HG02798 (cell line): ENCODE measurements around the gene POLR1H.
"Not testable (repeated sequence)": the region's sequence is repeated elsewhere in the genome, so short reads cannot be mapped to it uniquely, and the experiment has no call there.

ENCODE experiments used
- ATAC-seq: cut with Tn5 transposase; IDR thresholded peaks from one replicate; pipeline ENCODE4 v1.9.1; 2021; ENCODE audit warnings: mild to moderate bottlenecking; ENCODE audit not compliant: unreplicated experiment, poor library complexity

Gene POLR1H

GRCh38 chr6:30061092-30061857 is at the start of gene POLR1H:
Gene POLR1H, plus strand, starts transcription at chr6:30061265. Its CDS starts 260 bp downstream, at chr6:30061525.
- ATAC-seq = peak; percentile 95

- no peak for ATAC-seq
Observed at GRCh38 chr6:30013291-30013922, 47.7 kb upstream of the POLR1H start.

DNA sequence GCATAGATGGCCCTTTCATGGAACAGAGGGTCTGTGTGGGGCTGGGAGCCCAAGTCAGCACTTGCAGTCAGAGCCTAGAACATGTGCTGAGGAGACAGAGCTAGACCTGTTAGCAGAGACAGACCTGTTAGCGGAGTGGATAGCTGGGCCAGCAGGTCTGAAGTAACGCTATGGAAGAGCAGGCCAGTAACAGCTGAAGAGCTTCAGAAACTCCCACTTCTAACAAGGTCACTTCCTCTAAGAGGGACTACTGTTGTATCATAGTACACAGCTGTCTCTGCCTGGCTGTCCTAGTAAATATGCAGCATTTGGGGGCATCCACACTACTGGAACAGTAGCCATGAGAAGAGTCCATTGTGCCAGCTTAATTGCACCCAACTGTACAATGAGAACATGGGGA is 41.2 kb upstream of the POLR1H start:
- no peak for ATAC-seq

DNA sequence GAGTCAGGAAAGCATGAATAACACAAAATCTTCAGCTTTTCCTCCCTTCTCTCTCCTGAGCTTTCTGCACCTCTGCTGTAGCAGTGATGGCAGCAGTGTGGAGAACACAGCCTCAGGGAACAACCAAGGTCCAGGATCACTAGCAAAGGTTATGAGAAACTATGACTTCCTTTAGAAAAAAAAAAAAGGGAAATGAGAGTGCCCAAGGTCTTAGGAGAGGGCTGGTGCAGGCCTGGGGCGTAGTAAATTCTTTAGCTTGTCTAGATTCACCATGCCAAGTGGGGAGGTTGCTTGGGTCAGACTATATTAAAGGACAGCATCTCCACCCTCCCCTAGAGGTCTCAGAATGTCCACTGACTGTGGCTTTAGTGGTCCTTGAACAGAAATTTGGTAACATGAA is 40.4 kb upstream of the POLR1H start:
- ATAC-seq = no peak

DNA sequence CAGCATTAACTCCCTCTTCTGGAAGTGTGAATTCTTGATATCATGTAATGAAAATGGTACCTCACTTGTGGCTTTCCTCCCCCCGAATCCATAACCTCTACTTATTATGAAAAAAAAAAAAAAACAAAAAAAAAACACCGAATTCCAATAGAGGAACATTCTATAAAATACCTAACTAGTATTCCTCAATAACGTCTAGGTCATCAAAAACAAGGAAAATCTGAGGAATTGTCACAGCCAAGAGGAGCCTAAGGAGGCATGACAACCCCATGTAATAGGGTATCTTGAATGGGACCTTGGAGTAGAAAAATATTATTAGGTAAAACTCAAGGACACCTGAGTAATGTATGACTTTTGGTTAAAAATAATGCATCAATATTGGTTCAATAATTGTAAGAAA is 38.9 kb upstream of the POLR1H start:
- no peak for ATAC-seq

- ATAC-seq = not testable (repeated sequence)
Observed at GRCh38 chr6:30022712-30023111, 38.4 kb upstream of the POLR1H start.

- ATAC-seq = no peak
Observed at GRCh38 chr6:30025186-30025585, 35.9 kb upstream of the POLR1H start.

DNA sequence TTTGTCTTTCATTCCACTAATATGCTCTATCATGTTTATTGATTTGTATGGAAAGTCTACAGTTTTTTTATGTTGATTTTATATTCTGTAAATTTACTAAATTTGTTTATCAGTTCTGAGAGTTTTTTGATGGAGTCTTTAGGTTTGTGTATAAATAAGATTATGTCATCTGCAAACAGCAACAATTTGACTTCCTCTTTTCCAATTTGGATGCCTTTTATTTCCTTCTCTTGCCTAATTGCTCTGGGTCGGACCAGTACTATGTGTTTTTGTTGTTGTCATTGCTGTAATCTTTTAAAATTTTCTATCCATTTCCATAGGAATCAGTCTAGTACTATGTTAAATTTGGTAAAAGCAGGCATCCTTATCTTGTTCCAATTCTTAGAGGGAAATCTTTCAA is 31.5 kb upstream of the POLR1H start:
- no peak for ATAC-seq

DNA sequence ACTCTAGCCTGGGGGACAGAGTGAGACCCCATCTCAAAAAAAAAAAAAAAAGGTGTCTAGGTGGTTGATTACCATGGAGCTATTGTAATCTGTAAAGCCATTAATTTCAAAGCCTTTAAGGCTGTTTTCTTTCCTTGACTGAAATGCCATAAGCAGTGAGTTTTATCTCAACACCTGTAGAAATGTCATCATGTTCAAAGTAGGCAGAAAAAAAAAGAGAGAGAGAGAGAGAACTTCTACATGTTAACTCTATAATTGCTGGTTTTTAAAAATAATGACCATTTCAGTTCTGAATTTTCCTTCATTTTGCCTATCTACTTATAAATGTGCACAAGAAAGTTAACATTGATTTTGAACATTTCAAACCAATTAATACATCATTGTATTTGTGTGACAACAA is 29.7 kb upstream of the POLR1H start:
- no peak for ATAC-seq

GRCh38 chr6:30033440-30033839 is 27.6 kb upstream of the POLR1H start:
- ATAC-seq = not testable (repeated sequence)

- no peak for ATAC-seq
Observed at GRCh38 chr6:30035784-30036183, 25.3 kb upstream of the POLR1H start.

DNA sequence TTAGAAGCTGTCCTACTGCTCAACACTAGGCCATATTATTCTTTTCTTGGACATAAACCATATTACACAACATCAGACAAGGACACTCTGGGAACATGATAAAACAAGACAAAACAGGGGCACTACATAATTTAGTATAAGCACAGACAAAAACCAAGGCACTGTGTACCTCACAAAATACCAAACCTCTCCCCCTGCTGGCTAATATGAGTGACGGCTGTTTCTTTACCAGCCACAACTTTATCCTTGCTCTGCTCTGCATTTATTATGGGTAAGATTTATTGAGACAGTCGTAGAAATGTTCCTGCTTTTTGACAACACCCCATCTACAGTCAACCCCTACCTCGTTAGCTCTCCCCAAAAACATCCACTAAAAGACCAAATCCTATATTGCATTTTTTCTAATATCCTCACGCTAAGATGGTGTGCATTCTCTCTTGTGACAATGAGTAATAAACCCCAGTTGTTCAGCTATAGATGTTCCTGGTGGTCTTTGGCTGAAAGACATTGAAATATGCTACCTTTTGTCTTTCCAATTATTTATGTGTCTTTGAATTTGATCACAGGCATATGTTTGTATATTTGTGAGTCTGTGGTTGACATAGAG is 23.8 kb upstream of the POLR1H start:
- ATAC-seq = no peak

DNA sequence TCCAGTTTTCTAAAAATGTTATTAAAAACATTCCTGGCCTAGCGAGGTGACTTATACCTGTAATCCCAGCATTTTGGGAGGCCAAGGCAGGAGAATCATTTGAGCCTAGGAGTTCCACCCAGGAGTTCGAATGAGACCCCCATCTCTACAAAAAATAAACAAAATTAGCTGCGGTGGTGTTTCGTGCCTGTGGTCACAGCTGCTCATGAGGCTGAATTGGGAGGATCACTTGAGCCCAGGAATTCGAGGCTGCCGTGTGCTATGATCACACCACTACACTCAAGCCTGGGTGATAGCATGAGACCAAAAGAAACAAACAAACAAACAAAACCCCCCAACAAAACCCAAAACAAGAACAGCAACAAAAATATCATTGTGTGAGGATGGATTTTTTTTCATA is 19.8 kb upstream of the POLR1H start:
- ATAC-seq = no peak

GRCh38 chr6:30041821-30042220 is 19.2 kb upstream of the POLR1H start:
- ATAC-seq = no peak

DNA sequence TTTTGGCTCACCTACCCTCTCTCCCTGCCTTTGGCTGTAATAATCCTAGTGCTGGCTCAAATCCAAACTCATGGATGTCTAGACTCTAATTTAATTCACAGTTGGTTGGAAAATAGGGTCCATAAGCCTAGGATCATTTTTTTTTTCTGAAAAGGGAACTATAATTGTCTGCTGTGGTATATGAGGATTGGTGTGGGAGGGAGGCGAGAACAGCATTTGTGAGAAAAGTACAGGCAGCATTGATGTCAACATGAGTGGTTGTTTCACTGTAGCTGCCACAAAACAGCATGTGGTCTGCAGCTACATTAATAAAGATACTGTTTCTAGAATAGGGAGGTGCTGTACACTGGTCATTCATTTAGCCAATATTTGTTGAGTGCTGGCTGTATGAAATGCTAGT is 18.6 kb upstream of the POLR1H start:
- no peak for ATAC-seq

DNA sequence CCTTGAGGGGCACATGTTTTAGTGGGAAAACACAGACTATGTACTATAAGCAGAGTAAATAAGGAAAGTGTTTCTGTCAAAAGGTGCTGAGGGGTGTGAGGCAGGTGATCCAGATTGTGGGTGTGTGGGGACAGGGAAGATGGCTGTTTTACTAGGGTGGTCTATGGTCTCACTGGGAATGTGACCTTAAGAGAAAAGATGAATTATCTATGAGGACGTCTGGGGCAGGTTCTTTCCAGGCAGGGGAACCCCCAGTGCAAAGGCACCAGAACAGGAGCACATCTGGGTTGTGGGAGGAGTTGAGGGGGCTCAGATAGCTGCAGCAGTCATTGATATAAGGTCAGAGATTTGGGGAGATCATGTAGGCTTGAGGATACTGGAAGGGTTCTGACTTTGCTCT is 18.2 kb upstream of the POLR1H start:
- no peak for ATAC-seq

GRCh38 chr6:30043744-30044143 is 17.3 kb upstream of the POLR1H start:
- no peak for ATAC-seq

DNA sequence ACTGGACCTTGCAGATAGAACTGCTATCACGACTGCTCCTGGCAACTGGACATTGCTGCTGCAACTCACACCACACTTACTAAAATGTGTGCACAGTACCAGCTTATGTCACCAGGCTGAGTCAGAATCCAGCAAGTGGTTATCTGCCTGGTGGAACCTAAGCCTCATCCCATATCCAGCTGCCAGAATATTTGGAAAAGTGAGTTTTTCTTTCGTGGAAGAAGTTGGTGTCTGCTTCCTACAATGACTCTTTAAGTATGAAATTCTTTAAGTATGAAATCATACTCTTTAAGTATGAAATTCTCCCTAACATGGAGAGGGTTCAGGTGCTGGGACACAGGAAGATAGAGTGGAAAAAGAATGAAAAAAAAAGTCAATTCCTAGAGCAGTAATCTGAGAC is 16.4 kb upstream of the POLR1H start:
- no peak for ATAC-seq

GRCh38 chr6:30047220-30047619 is 13.8 kb upstream of the POLR1H start:
- no peak for ATAC-seq

DNA sequence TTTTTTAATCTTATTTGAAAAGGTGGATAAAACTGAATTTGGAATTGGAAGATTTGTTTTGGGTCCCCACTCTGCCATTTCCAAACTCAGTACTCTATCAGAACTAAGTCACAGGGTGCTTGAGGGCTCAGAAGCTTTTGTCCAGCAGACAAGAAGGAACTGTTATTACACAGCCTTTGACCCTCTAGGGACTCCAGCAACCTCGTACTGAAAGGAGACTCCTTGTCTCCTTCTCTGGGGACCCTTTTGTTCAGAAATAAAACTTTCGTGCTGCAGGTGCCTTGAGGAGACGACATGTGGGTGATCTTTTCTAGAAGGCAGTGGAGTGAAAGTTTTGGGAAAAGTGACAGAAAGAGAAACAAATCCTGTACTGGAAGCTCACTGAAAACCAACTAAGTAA is 7.4 kb upstream of the POLR1H start:
- no peak for ATAC-seq

GRCh38 chr6:30055513-30055912 is 5.6 kb upstream of the POLR1H start:
- no peak for ATAC-seq
